WTC11 (cell line): Measurements from ENCODE around the gene IFI27.

ENCODE experiments used
- CTCF ChIP-seq: fragments of 200-600 bp; IDR thresholded peaks from 2 replicates; pipeline ENCODE4 v1.8.0; 2022; ENCODE audit warnings: antibody characterized with exemption
- IRF2 ChIP-seq: sonication (generic); formaldehyde crosslinking; IDR thresholded peaks from 2 replicates; pipeline ENCODE4 v1.8.0; 2022; ENCODE audit warnings: low read depth, missing genetic modification reagents, borderline replicate concordance
- ZNF138 ChIP-seq: sonication (generic); formaldehyde crosslinking; conservative IDR thresholded peaks from 2 replicates; pipeline ENCODE4 v1.8.1; 2022; ENCODE audit warnings: mild to moderate bottlenecking, moderate library complexity, missing genetic modification reagents
- ZNF263 ChIP-seq: sonication (generic); formaldehyde crosslinking; IDR thresholded peaks from 2 replicates; pipeline ENCODE4 v1.8.1; 2022; ENCODE audit warnings: low read depth, mild to moderate bottlenecking, moderate library complexity, missing genetic modification reagents
- TF ChIP-seq, protein P1 (sequence below): fragments of 250-450 bp; sonication (Bioruptor Pico); conservative IDR thresholded peaks from 2 replicates; pipeline ENCODE4 v1.9.0; 2021; ENCODE audit warnings: mild to moderate bottlenecking

- TF ChIP-seq ZNF138 (CRISPR knock-in tag) (no peak), CTCF (no peak), IRF2 (CRISPR knock-in tag) (no peak), ZNF263 (no peak)
- TF ChIP-seq, protein P1, sequence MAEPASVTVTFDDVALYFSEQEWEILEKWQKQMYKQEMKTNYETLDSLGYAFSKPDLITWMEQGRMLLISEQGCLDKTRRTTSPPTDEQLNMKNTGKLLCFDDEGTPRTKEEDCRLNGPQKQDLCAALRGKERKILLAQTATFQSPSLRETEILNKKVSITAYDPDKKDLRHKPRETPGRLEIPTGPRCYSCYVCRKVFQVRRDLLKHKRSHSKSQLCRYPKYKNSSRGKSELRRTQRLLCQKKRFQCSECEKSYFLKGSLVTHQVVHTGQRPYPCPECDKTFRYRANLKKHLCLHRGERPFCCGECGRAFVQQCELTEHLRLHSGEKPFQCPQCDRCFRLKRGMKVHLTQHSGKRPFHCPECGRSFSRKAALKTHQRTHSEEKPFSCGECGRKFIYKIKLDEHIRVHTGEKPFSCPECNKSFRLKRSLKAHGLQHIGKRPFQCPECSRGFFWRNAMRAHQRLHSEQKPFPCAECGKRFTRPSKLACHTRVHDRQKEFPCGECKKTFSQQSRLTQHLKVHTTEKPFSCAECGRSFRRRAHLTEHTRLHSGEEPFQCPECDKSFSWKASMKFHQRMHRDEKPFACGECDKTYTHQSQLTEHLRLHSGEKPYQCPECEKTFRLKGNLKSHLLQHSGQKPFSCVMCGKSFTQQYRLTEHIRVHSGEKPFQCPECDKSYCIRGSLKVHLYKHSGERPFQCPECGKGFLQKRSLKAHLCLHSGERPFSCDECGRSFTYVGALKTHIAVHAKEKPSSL (CRISPR knock-in tag) = no peak
Observed at GRCh38 chr14:94127330-94127729, 16.8 kb downstream of the IFI27 start.
